Measurements from ENCODE around the gene RENBP.

The RENBP gene

DNA sequence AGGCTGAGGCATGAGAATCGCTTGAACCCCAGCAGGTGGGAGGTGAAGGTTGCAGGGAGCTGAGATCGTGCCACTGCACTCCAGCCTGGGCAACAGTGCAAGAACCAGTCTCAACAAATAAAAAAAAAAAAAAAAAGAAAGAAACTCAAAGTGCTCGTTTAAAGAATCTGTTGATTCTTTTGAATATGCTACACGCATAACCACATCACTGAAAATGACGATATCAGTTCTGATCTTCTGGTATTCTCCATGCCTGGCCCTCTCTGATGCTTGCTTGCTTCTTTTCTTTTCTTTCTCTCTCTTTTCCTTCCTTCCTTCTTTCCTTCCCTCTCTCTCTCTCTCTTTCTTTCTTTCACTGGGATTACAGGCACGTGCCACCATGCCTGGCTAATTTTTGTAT lies 32.6 kb downstream of the RENBP start:
- no peak for FAIRE-seq

DNA sequence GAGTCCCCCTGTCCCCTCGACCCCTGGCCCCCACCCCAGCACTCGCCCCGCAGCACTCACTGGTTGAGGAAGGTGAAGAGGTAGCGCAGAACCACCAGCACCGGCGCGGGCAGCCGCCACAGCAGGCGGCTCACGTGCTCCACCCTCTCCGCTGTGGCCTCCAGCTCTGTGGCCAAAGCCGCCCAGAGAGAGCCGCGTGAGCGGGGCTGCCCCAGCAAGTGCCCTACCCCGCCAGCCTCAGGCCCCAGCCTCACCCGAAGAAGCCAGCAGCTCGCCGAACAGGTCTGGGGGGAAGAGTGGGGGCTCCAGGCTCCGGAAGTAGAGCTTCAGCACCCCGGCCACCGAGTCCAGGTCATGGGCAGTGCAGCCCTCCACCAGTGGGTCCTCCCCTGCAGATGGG lies 34.0 kb downstream of the RENBP start:
- FAIRE-seq = no peak

DNA sequence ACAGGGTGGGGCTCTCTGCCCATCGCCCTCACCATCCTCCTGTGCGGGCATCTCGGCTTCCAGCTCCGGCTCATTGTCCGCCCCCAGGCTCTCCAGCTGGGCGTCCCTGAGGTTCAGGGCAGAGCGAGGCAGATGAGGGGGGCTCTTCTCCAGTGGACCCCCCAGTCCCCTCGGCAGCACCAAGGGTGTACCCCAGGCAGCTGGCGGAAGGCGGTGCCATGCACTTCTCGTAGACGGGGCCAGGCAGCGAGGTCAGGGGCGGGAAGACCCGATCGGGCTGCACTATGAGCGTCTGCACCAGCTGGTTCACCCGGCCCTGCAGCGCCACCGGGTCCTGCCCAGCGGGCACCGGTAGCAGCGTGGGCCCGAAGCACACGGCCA lies 34.5 kb downstream of the RENBP start:
- FAIRE-seq = no peak

DNA sequence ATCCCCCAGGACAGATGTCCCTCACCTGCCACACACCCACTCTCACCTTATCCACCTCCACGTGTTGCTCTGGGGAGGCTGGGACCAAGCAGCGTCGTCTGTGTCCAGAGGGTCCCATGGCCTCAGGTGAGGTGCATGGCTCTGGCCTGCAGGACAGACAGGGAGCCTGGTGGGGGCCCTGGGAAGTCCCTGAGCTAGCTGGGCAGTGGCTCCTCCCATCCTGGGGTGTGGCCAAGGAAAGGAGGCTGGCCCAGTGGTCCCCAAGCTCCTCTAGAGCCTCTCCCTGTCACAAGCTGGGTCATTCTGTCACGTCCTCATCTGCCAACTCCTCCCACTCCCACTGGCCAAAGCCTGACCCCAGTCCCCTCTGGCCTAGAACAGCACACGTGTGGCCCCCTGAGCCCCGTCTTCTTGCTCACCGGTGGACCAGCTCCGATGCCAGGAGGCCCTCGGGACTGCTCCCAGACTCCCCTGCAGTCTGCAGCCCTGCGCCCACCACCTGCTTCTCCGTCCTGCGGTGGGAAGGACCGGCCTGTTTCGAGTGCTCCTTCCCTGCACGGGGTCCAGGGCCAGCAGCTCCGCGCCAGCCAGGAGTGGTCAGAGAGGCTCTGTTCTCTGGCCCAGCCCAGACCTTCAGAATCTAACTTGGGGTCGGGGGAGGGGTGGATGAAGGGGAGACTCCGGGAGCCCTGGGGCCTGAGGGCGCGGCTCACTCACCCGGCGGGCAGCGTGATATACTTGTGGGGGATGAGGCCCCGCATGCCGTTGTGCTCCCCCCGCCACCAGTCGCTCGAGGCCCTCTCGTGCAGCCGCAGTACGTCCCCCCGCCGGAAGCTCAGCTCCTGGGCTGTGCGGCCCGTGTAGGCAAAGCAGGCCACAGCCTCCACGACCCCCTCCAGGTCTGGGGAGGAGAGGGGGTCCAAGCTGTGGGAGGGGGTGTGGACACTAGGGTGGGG lies 35.1 kb downstream of the RENBP start:
- FAIRE-seq = no peak

DNA sequence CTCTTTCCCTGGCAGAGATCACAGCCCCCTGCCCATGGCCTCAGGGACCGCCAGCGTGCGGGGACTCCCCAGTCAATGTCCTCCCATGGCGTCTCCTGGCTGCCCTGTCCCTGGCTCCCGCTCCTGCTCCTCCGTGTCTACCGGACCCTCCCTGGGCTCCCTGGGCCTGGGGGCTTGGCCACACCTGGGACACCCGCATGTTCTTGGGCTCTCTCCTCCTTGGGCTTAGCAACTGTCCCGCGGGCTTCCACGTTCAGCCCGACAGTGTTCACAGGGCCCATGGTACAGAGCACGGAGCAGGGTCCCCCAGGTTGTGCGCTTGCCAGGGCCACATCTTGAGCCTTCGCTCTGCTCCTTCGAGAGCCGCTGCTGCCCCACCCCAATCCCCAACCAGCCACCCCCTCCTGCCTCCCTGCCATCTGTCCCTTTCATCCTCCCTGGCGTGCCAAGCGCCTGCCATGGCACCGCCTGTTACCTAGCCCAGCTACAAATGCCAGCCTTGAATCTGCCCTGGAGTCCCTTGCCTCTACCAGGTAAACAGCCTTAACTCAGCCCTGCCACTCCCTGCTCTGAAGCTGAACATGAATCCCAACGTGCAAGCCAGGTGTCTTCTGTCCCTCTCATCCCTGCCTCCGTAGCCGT lies 36.1 kb downstream of the RENBP start:
- no peak for FAIRE-seq

DNA sequence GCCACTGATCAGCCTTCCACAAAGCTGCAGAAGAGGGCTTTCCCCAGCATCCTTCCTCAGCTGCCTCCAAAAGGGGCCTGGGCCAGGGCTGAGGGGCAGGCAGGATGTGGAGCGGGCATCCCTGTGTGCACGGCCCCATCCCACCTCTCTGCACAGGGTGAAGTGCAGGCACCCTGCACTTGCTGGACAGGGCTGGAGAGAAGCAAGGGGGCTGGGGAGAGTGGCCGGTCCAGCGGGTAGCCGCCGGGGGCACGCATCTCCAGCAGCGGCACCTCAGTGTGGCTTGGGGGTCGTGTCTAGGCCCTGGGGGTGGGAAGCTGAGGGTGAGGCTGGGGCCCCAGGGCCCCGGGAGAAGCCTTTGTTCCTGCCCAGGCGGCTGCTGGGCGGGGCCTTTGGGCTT lies 37.0 kb downstream of the RENBP start:
- no peak for FAIRE-seq

DNA sequence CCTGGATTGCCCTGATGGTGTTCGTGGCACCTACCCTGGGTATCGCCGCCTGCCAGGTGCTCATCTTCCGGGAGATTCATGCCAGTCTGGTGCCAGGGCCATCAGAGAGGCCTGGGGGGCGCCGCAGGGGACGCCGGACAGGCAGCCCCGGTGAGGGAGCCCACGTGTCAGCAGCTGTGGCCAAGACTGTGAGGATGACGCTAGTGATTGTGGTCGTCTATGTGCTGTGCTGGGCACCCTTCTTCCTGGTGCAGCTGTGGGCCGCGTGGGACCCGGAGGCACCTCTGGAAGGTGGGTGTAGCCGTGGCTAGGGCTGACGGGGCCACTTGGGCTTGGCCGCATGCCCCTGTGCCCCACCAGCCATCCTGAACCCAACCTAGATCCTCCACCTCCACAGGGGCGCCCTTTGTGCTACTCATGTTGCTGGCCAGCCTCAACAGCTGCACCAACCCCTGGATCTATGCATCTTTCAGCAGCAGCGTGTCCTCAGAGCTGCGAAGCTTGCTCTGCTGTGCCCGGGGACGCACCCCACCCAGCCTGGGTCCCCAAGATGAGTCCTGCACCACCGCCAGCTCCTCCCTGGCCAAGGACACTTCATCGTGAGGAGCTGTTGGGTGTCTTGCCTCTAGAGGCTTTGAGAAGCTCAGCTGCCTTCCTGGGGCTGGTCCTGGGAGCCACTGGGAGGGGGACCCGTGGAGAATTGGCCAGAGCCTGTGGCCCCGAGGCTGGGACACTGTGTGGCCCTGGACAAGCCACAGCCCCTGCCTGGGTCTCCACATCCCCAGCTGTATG lies 38.1 kb downstream of the RENBP start:
- no peak for FAIRE-seq

DNA sequence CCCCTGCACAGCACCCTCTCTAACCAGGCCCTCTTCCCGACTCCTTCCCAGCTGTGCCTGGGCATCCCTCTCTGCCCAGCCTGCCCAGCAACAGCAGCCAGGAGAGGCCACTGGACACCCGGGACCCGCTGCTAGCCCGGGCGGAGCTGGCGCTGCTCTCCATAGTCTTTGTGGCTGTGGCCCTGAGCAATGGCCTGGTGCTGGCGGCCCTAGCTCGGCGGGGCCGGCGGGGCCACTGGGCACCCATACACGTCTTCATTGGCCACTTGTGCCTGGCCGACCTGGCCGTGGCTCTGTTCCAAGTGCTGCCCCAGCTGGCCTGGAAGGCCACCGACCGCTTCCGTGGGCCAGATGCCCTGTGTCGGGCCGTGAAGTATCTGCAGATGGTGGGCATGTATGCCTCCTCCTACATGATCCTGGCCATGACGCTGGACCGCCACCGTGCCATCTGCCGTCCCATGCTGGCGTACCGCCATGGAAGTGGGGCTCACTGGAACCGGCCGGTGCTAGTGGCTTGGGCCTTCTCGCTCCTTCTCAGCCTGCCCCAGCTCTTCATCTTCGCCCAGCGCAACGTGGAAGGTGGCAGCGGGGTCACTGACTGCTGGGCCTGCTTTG lies 38.9 kb downstream of the RENBP start:
- FAIRE-seq = no peak

DNA sequence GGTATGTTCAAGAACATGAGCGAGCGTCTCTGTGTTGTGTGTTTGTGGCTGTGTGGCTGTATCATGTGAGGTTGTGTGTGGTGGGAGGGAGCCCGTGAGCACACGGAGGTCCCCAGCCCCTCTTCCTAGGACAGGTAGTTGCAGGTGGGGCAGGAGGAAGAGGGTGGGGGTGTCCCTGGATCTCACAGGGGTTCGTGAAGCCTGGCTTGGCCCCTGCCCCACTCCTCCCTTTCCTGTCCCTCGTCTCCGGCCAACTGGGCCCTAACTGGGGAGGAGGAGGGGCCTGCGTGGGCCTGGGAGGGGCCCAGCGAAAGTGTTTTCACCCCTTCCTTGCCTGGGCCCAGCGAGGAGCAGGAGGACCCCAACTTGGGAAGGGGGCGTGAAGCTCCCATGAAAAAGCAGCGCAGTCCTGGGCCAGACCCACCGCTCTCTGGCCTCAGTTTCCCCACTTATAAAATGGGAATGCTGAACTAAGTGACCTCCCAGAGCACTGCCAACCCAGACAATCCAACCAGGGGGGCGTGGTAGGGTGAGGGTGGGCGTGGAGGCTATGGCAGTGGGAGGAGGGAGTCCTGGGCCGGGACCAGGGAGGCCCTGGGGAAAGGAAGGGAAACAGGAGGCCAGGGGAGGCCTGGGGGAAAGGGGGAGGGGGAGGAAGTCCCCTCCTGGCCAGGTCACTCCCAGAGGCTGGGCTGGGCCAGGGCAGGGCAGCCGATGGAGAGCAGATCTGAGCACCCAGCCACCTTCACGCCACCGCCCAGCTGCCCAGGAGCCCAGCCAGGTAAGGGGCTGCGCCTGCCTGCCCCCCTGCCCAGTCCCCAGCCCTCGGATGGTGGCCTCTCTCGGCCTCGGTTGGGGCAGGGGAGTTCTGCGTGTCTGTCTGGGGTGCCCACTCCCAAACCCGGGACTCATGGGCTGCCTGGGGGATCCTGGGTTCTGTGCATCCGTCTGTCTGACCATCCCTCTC lies 40.2 kb downstream of the RENBP start, which contains the start of gene AVPR2:
Gene AVPR2, plus strand, starts transcription at position 683 of the 967 bp plus-strand sequence. CDS start 473 bp downstream, outside the sequence.
- no peak for FAIRE-seq

DNA sequence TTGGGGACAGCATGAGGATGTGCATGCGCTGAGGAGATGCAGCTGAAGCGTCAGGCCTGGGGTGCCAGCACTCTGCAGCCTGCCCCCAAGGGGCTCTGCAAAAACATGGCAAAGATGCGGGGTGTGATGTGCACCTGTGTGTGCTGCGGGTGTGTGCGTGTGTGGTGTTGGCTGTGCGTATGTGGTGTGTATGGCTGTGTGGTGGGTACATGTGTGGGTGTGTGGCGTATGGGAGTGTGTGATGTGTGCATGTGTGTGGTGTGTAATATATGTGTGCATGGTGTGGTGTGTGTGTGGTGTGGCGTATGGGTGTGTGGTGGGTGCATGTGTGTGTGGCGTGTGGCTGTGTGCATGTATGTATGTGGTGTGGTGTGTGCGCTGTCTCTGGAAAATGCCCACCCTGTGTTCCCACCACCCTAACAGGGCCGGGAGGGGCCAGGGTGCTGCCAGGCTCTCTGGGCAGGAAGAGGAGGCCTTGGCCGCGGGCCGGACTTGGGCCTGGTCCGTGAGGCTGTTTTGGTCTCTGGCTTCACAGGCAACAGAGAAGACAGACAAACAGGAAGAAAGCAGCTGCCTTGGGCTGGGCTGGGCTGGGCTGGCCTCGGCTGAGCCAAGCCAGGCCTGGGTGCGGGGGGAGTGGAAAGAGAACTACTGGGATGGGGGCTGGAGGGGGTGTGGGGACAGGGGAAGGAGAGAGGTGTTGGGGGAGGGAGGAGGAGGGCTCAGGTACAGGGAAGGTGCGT lies 41.0 kb downstream of the RENBP start:
- FAIRE-seq = no peak

DNA sequence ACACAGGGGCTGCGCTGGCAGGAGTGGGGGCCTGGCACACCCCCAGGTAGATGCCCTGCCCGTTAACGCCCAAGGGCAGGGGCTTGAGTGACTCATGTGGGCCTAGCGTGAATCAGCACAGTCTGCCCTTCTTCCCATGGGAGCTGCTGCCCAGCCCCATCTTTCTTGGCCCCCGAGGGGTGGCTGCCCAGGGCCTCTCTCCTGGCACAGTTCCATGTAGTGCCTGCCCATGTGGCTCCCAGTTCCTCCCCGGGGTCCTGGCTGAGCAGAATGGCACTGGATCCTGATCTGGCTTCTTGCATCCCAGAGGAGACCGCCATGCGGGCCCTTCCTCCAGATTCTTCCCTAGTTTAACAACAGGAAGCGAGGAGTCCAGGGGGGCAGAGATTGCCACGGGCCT lies 42.1 kb downstream of the RENBP start:
- no peak for FAIRE-seq

DNA sequence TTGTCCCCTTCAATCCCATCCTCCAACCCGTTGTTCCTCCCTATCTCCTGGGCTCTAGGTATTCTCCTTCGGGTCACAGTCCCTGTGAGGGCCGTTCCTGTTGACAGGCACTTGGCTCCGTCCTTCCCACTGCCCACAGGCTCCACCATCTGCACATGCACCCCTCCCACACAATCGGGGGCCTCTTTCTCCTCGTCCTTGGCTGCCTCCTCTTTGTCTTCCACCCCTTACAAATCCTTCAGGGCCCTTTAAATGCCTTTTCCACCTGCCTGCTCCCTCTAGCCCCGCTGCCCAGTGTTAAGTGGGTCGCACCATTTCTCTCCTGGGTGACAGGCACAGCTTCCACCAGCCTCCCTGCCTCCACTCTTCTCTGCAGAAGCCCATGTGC lies 42.7 kb downstream of the RENBP start:
- FAIRE-seq = no peak

DNA sequence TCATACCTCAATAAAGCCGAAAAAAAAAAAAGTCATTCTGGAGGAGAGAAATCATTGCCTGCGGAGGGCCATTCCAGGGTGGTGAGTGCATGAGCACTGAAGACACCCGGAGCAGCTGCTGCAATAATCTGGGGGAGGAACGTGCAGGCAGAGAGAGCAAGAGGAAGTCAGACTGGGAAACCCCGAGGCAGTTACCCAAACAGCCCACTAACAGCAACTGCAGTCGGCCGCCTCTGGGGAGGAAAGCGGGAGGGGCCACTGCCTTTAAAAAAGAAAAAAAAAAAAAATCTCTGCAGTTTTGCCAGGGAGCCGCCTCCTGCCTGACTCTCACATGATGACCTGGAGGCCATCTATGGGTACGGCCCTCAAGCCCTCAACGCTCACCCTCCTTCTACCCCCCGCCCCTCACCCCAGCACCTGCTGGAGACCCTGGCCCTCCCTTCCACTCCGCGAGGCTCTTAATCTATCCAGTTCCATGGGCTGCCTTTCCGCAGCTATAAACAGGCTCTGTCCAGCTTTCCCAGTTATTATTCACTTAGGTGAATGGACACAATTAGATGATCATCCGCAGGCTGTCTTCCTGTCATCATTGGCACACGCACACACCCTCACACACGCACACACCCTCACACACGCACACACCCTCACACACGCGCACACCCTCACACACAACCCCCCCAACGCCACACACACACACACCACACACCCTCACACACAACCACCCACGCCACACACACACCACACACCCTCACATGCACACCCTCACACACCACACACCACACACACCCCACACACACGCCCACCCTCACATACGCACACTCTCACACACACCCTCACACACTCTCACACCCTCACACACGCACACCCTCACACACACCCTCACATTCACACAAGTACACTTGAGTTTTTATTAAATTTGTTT lies 43.4 kb downstream of the RENBP start:
- no peak for FAIRE-seq

DNA sequence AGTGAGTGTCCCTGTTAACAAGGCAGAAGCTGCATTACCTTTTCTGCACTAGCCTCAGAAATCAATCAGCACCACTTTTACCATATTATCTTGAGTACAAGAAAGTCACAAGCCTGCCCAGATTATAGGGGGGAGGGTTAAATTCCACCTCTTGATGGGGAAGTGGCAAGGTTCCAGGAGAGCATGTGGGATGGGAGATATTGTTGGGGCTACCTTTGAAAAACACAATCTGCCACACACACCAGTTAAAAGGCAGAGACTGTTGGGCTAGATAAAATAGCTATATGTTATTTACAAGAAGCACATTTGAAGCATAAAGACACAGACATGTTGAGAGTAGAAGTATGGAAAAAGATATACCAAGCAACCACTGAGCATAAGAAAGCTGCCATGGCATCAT lies 46.5 kb downstream of the RENBP start:
- FAIRE-seq = no peak

DNA sequence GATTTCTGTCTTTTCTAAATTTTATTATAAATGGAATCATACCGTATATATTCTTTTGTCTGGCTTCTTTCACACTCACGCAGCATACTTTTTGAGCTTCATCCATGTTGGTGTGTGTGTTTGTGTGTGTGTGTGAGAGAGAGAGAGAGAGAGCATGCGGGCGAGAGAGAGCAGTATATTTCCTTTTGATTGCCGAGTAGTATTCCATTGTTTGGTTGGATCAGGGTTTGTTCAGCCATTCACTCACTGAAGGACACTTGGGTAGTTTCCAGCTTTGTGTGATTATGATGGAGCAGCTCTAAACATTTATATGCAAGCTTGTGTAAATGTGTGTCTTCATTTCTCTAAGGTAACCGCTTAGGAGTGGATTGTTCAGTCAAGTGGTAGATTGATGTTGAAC lies 55.3 kb downstream of the RENBP start:
- FAIRE-seq = no peak

DNA sequence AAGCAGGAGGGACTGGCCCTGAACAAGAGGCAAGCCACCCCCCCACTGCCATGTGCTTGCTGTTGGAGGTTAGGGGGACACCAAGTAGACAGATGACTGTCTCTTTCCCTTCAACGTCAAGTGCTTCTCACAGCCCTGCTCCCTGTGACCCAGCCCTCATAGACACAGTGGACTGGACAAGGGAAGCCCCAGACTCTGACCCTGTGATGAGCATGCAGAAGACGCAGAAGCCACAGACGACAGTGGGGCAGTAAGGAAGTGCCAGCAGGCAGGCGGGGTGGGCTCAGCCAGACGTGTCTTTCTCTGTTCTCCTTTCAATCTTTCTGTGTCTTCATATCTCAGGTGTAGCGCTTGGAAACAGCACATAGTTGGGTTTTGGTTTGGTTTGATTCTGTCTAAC lies 56.1 kb downstream of the RENBP start:
- no peak for FAIRE-seq

DNA sequence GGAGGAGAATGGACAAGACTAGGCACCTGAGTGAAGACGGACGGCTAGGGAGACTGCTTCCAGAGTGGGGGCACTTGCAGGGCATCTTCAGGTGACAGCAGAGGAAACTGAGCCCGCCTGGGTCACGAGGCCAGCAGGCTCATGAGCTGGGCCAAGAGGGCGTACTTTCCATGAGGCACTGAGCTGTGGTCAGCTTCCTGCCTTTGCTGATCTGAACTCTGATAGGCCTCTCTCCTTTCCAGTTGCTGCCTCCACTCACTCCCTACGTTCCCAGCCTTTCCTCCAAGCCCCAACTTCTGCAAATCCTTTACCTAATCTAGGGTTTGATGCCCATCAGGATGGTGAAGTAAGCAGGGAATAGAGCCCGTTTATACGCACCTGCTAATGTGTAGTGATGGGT lies 57.1 kb downstream of the RENBP start:
- FAIRE-seq = no peak

DNA sequence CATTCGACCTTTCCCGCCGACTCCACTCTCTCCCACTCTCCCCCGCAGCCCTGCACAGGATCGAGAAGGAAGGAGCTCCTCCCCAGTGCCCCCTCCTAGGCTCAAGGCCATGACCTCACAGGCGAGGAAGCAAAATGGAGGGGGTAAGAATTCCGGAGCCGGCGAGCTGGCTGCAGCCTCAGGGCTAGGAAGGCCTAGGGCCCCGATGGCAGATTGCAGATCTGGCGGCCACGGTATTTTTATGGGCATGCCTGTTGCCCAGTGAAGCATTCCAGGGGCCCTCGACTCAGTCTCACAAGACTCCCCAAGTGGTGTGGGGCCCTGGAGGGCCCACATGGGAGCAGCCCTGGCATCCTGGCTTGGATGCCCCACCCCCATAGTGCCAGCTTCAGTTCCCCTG lies 57.5 kb downstream of the RENBP start:
- FAIRE-seq = no peak

DNA sequence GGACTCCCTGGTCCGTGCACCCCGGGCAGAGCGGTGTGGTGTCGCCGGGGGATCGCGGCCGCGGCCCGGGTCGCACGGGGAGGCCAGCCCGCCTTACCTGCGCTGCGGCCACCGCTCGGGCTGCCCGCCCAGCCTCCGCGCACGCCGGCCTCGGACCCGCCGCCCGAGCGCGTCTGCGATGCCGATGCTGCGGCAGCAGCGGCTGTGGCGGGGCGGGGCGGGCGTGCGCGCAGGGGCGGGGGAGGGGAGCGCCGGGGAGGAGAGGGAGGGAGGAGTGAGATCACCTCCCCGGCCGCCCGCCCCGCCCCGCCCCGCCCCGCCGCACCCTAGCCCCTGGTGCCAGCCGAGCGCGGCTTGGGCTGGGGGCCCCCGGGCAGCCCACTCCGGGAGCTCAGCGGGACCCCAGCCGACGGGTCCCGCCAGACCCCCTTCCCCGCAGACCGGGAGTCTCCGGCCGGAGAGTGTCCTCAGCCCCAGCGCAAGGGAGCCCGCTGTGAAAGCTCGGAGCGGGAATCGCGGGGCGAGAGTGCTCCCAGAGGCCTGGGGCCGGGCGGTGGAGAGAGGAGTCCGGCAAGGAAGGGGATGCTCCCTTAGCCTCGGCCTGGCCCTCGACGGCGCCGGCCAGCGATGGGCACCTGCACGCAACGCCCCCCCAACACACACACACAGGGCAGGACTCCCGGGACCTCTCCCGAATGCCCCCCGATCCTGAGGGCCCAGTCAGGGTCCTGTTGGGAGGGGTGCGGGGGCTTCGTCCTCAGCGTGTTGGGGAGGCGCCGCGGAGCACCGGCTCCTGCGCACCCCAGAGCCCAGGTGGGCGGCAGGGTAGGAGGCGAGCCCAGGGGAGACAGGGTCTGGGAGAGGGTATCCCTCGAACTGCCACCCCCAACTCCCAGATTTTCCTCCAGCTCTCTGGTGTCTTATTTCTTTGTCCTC lies 58.2 kb downstream of the RENBP start, which contains the start of gene L1CAM:
Gene L1CAM, minus strand, starts transcription at position 206 of the 936 bp plus-strand sequence. CDS start 10,337 bp downstream, outside the sequence.
- no peak for FAIRE-seq

Data from A204.1 (cell line).